ENCODE data around the gene AFG1L. TPM values are rescaled to one million over a fixed set of nuclear protein-coding genes. Genes with fewer than 3 reads are reported as not detected.

The AFG1L gene
- total RNA-seq, 1 experiment from 2014 or later: 4.9 TPM

- DNase-seq (ENCODE audit: low read depth, low spot score): no peak
- Histone ChIP-seq H3K27ac (ENCODE audit: low read depth, low read length) (no peak overlapping the region), H3K9me3 (ENCODE audit: control insufficient read depth in 1 of 2, insufficient read depth in 1 of 2, low read depth in 1 of 2, low read length in 2 of 2) (no peaks in the 10 kb centered on the region), H4K20me1 (ENCODE audit: insufficient read depth) (no peaks in the 10 kb centered on the region), H3K4me2 (ENCODE audit: low read length) (no peak overlapping the region), H3K79me2 (ENCODE audit: insufficient read depth, low read length) (no peaks in the 10 kb centered on the region), H3K36me3 (ENCODE audit: control insufficient read depth in 1 of 2, insufficient read depth in 2 of 2, low read length in 2 of 2) (no peaks in the 10 kb centered on the region), H3K9me2 (ENCODE audit: insufficient read depth) (no peaks in the 10 kb centered on the region), H2AFZ (ENCODE audit: low read depth, low read length, poor library complexity, severe bottlenecking) (no peak overlapping the region), H3K27me3 (ENCODE audit: insufficient read depth, low read length) (no peaks in the 10 kb centered on the region), H3K4me1 (ENCODE audit: control insufficient read depth in 1 of 2, insufficient read depth in 2 of 2, low read length in 2 of 2) (peaks cover 0 to 6% of the 10 kb centered on the region in 2 experiments; a peak in 1 of 4 replicates), H3K9ac (ENCODE audit: low read length) (no peak overlapping the region), H3K4me3 (replicated peaks in 1 of 2; ENCODE audit: low read depth in 1 of 2, low read length in 2 of 2) (no peak overlapping the region)
- no TSS peak for BruUV-seq (replicated peaks)
- TF ChIP-seq MAX (IDR thresholded peaks at IDR 0.05) (no peak), ZBTB33 (IDR thresholded peaks at IDR 0.05; ENCODE audit: extremely low read depth, insufficient replicate concordance, low read length) (no peak), JUND (IDR thresholded peaks at IDR 0.05) (no peak)
- intact Hi-C loops (cut with micrococcal nuclease): no loop called here
- ChIA-PET CTCF (no interaction called here), POLR2A (no interaction called here), RAD21 (ENCODE audit: low non-redundant PET in 1 of 2, low total read pairs in 2 of 2, uncharacterized antibody in 2 of 2, unreplicated experiment in 2 of 2) (no interaction called here)
- no peak for ATAC-seq
Measured at GRCh38 chr6:108528878-108529277, 234.0 kb downstream of the AFG1L start.

GRCh38 chr6:108531332-108531731, 236.5 kb downstream of the AFG1L start:
- ChIA-PET POLR2A (no interaction called here), RAD21 (ENCODE audit: low non-redundant PET in 1 of 2, low total read pairs in 2 of 2, uncharacterized antibody in 2 of 2, unreplicated experiment in 2 of 2) (interaction anchor here in 1 of 2 experiments (1.3 kb wide), 1 partner anchor 362 kb away, joined by 7 read pairs; no protein-coding TSS in a partner anchor), CTCF (interaction anchor here (2.3 kb wide), 1 partner anchor 362 kb away, joined by 7 read pairs; no protein-coding TSS in a partner anchor)
- no peak overlapping the region for H2AFZ ChIP-seq (ENCODE audit: low read depth, low read length, poor library complexity, severe bottlenecking)
- no peak overlapping the region for H3K4me2 ChIP-seq (ENCODE audit: low read length)
- intact Hi-C loops (cut with micrococcal nuclease): no loop called here
- ATAC-seq: peak; percentile 74
- DNase-seq (ENCODE audit: low read depth, low spot score): no peak
- no peaks in the 10 kb centered on the region for H4K20me1 ChIP-seq (ENCODE audit: insufficient read depth)
- H3K27me3 ChIP-seq (ENCODE audit: insufficient read depth, low read length): no peaks in the 10 kb centered on the region
- H3K4me3 ChIP-seq (replicated peaks in 1 of 2; ENCODE audit: low read depth in 1 of 2, low read length in 2 of 2): no peak overlapping the region
- H3K27ac ChIP-seq (ENCODE audit: low read depth, low read length): no peak overlapping the region
- no peaks in the 10 kb centered on the region for H3K36me3 ChIP-seq (ENCODE audit: control insufficient read depth in 1 of 2, insufficient read depth in 2 of 2, low read length in 2 of 2)
- peaks cover 0 to 6% of the 10 kb centered on the region in 2 experiments; a peak in 1 of 4 replicates for H3K4me1 ChIP-seq (ENCODE audit: control insufficient read depth in 1 of 2, insufficient read depth in 2 of 2, low read length in 2 of 2)
- no peaks in the 10 kb centered on the region for H3K79me2 ChIP-seq (ENCODE audit: insufficient read depth, low read length)
- BruUV-seq (replicated peaks): no TSS peak
- H3K9me2 ChIP-seq (ENCODE audit: insufficient read depth): no peaks in the 10 kb centered on the region
- no peaks in the 10 kb centered on the region for H3K9me3 ChIP-seq (ENCODE audit: control insufficient read depth in 1 of 2, insufficient read depth in 1 of 2, low read depth in 1 of 2, low read length in 2 of 2)
- no peak overlapping the region for H3K9ac ChIP-seq (ENCODE audit: low read length)
- TF ChIP-seq CEBPB (IDR thresholded peaks at IDR 0.05; ENCODE audit: low read depth) (no peak), EZH2 (IDR thresholded peaks at IDR 0.05) (no peak), CTCF (IDR thresholded peaks at IDR 0.05 in 2 of 3, conservative IDR thresholded peaks at IDR 0.05 in 1 of 3; ENCODE audit: borderline replicate concordance in 1 of 3, insufficient read depth in 1 of 3, low read depth in 2 of 3, low read length in 2 of 3) (peak; percentile 19 to 31 (median 21); a peak in 3 of 6 replicates), SRF (IDR thresholded peaks at IDR 0.05; ENCODE audit: low read depth) (no peak), EGR1 (IDR thresholded peaks at IDR 0.05; ENCODE audit: low read depth) (no peak), MAX (IDR thresholded peaks at IDR 0.05) (no peak), POLR2A (IDR thresholded peaks at IDR 0.05; ENCODE audit: borderline replicate concordance, extremely low read depth, insufficient read depth, insufficient read length) (no peak), ZNF274 (IDR thresholded peaks at IDR 0.05; ENCODE audit: low read depth, low read length) (no peak), ZFX (IDR thresholded peaks at IDR 0.05) (no peak), REST (IDR thresholded peaks at IDR 0.05; ENCODE audit: low read depth) (no peak), SIN3A (IDR thresholded peaks at IDR 0.05; ENCODE audit: low read depth) (no peak)

Data from HCT116 (cell line).